ENCODE measurements around the gene HSDL2. TPM values are rescaled to one million over a fixed set of nuclear protein-coding genes. Genes with fewer than 3 reads are reported as not detected.
"Not testable (repeated sequence)": the region's sequence is repeated elsewhere in the genome, so short reads cannot be mapped to it uniquely, and the experiment has no call there.

HSDL2 gene
- total RNA-seq, 2 donors from 2014 or later, result 31.7 to 36.3 TPM

- TF ChIP-seq, protein P1, sequence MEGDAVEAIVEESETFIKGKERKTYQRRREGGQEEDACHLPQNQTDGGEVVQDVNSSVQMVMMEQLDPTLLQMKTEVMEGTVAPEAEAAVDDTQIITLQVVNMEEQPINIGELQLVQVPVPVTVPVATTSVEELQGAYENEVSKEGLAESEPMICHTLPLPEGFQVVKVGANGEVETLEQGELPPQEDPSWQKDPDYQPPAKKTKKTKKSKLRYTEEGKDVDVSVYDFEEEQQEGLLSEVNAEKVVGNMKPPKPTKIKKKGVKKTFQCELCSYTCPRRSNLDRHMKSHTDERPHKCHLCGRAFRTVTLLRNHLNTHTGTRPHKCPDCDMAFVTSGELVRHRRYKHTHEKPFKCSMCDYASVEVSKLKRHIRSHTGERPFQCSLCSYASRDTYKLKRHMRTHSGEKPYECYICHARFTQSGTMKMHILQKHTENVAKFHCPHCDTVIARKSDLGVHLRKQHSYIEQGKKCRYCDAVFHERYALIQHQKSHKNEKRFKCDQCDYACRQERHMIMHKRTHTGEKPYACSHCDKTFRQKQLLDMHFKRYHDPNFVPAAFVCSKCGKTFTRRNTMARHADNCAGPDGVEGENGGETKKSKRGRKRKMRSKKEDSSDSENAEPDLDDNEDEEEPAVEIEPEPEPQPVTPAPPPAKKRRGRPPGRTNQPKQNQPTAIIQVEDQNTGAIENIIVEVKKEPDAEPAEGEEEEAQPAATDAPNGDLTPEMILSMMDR (IDR thresholded peaks at IDR 0.05), result no peak
- H3K9me3 ChIP-seq, result peaks cover 5% of the 10 kb centered on the region
- H3K4me3 ChIP-seq, result no peak overlapping the region
- no peak for DNase-seq (ENCODE audit: low spot score)
- H3K36me3 ChIP-seq, result no peaks in the 10 kb centered on the region
- ATAC-seq (ENCODE audit: insufficient number of reproducible peaks, low FRiP score, low read depth), result no peak
- peaks cover 0 to 4% of the 10 kb centered on the region in 2 donors for H3K4me1 ChIP-seq (ENCODE audit: control insufficient read depth in 1 of 2, low read depth in 2 of 2)
- no peak overlapping the region for H3K27ac ChIP-seq
- no peaks in the 10 kb centered on the region for H3K27me3 ChIP-seq (replicated peaks; ENCODE audit: insufficient read depth)
These were observed 13.3 kb upstream of the HSDL2 start for GRCh38 chr9:112366591-112366990.

- peaks cover 5% of the 10 kb centered on the region for H3K9me3 ChIP-seq
- ATAC-seq (ENCODE audit: insufficient number of reproducible peaks, low FRiP score, low read depth) (no peak), DNase-seq (ENCODE audit: low spot score) (no peak)
- TF ChIP-seq, protein P1 (IDR thresholded peaks at IDR 0.05), result no peak
- no peaks in the 10 kb centered on the region for H3K4me1 ChIP-seq (ENCODE audit: control insufficient read depth in 1 of 2, low read depth in 2 of 2)
- H3K27ac ChIP-seq, result no peak overlapping the region
- H3K27me3 ChIP-seq (replicated peaks; ENCODE audit: insufficient read depth), result no peaks in the 10 kb centered on the region
- no peaks in the 10 kb centered on the region for H3K36me3 ChIP-seq
- H3K4me3 ChIP-seq, result no peak overlapping the region
These were observed 12.4 kb upstream of the HSDL2 start for GRCh38 chr9:112367465-112367864.

- no peak for ATAC-seq (ENCODE audit: insufficient number of reproducible peaks, low FRiP score, low read depth)
- Histone ChIP-seq H3K9me3 (peaks cover 5% of the 10 kb centered on the region), H3K27ac (no peak overlapping the region), H3K36me3 (no peaks in the 10 kb centered on the region), H3K4me3 (no peak overlapping the region), H3K27me3 (replicated peaks; ENCODE audit: insufficient read depth) (no peaks in the 10 kb centered on the region), H3K4me1 (ENCODE audit: control insufficient read depth in 1 of 2, low read depth in 2 of 2) (no peaks in the 10 kb centered on the region)
- no peak for DNase-seq (ENCODE audit: low spot score)
- TF ChIP-seq, protein P1 (IDR thresholded peaks at IDR 0.05), result no peak
These were observed 10.1 kb upstream of the HSDL2 start for GRCh38 chr9:112369817-112370216.

GRCh38 chr9:112371060-112371459 lies 8.8 kb upstream of the HSDL2 start:
- ATAC-seq (ENCODE audit: insufficient number of reproducible peaks, low FRiP score, low read depth), result no peak
- TF ChIP-seq, protein P1 (IDR thresholded peaks at IDR 0.05), result no peak
- Histone ChIP-seq H3K36me3 (no peaks in the 10 kb centered on the region), H3K27ac (no peak overlapping the region), H3K4me3 (no peak overlapping the region), H3K4me1 (ENCODE audit: control insufficient read depth in 1 of 2, low read depth in 2 of 2) (no peaks in the 10 kb centered on the region), H3K9me3 (peaks cover 5% of the 10 kb centered on the region), H3K27me3 (replicated peaks; ENCODE audit: insufficient read depth) (no peaks in the 10 kb centered on the region)
- DNase-seq (ENCODE audit: low spot score), result no peak

DNA sequence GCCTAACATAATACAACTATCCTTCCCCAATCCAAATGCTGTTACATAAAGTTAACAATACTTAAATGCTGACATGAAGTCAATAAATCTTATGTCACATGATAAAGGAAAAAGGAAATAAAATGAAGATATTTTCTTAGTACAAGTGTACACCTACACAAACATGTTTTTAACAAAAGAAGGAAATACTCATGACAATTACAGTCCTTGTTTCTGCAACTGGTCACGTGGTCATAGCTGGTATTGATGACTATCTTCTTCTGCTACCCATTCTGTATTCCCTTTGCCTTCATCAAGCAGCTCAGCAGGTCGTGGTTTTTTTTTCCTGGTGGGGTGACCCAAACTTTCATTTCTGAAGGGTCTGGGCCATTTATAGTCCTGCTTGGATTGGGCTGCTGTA lies 6.2 kb upstream of the HSDL2 start:
- not testable (repeated sequence) for H3K27ac ChIP-seq; H3K27me3 ChIP-seq (replicated peaks; ENCODE audit: insufficient read depth); H3K9me3 ChIP-seq; DNase-seq (ENCODE audit: low spot score); H3K4me3 ChIP-seq; H3K36me3 ChIP-seq; ATAC-seq (ENCODE audit: insufficient number of reproducible peaks, low FRiP score, low read depth)
- peaks cover 12 to 19% of the 10 kb centered on the region in 2 donors for H3K4me1 ChIP-seq (ENCODE audit: control insufficient read depth in 1 of 2, low read depth in 2 of 2)

DNA sequence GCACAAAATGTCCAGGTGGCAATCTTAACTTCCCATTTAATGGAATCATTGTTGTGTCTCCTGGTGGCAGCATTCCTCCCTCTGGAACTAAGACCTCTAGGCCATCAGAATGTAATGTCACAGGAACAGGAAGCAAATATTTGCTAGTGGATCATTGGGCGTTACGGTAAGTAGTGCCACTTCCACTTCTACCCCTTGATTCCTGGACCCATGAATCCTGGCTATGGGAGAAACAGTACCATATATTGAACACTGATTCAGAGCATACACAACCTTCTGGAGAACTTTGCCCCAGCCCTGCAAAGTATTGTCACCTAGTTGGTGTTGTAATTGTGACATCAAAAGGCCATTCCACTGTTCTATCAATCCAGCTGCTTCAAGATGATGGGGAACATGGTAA lies 5.7 kb upstream of the HSDL2 start:
- H3K4me1 ChIP-seq (ENCODE audit: control insufficient read depth in 1 of 2, low read depth in 2 of 2), result peaks cover 12 to 20% of the 10 kb centered on the region in 2 donors
- not testable (repeated sequence) for ATAC-seq (ENCODE audit: insufficient number of reproducible peaks, low FRiP score, low read depth); H3K27ac ChIP-seq; H3K27me3 ChIP-seq (replicated peaks; ENCODE audit: insufficient read depth); DNase-seq (ENCODE audit: low spot score); H3K9me3 ChIP-seq; H3K4me3 ChIP-seq; H3K36me3 ChIP-seq
